NCI-H345 (cell line): ENCODE data around the gene RNF225.
"Not testable (repeated sequence)": the region's sequence is repeated elsewhere in the genome, so short reads cannot be mapped to it uniquely, and the experiment has no call there.

Experiments used
- DNase-seq: peaks from one replicate; lab custom pipeline; 2025; lab: John Stamatoyannopoulos, UW

The RNF225 gene

DNA sequence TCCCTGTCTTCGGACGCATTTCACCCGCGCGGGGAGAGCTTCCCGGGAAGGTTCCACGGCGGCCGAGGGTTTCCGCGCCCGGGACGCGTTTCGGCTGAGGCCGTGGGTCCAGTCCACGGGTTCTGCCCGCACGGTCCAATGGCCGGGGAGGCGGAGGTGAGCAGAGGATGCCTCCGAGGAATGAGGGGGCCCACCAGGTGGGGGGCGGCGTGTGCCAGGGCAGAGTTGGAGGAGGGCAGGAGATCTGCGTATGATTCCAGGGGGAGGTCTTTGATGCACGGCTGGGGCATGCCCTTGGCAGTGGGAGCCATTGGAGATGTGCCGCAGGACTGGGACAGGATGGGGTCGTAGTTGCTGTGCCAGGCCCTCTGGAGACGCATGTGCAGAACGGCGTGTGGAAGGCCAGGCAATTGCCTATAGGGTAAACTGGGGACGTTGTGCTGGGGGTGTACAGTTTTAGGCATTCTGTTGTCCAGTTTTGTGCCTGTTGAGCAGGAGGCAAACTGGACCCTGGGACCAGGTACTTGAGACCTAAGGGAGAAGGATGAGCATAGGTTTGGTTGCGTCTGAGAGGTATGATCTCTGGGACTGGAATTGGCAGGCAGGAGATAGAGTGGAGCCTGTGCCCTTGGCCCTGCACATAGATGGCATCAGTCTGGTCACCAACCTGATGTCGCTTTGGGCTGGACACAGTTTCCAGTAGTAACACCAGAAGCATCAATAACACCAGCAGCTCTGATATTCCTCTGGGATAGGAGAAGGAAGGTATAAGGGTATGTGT is 13.7 kb downstream of the RNF225 start:
- DNase-seq, result no peak

DNA sequence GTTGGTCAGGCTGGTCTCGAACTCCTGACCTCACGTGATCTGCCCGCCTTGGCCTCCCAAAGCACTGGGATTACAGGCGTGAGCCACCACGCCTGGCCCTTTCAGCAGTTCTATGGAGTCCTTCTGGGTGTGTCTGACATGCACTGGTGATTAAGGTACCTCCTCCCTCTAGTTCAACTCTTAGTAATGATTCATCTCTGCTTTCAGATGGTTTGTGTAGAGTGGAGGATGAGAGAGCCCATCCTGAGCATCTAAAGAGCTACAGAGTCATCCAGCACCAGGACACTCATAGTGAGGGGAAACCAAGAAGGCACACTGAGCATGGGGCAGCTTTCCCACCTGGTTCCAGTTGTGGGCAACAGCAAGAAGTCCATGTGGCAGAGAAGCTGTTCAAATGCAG is 21.1 kb downstream of the RNF225 start:
- DNase-seq, result no peak

DNA sequence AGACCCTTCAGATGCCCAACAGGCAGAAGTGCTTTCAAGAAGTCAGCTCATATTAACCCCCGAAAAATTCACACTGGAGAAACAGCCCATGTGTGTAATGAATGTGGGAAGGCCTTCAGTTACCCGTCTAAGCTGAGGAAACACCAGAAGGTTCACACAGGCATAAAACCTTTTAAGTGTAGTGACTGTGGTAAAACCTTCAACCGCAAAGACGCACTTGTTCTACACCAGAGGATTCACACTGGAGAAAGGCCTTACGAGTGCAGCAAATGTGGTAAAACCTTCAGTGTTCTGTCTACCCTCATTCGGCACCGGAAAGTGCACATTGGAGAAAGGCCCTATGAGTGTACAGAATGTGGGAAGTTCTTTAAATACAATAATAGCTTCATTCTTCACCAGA is 21.6 kb downstream of the RNF225 start:
- DNase-seq, result no peak

DNA sequence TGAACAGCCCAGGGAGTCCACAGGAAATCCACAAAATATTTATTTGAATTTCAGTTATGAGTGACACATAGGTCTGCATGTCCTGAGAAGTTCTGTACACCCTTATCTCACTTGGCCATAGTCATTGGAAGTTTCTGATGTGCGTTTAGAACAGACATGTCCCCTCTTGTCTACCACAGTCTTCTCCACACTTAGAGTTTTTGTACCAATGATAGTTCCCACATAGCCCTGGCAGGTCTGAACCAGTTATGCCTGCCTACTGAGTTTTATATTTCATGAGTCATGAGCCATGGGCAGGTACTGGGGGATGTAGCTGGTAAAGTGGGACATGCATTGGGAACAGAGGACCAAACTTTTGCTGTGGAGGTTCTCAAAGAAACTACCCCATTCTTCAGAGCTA is 33.2 kb downstream of the RNF225 start:
- DNase-seq, result no peak

DNA sequence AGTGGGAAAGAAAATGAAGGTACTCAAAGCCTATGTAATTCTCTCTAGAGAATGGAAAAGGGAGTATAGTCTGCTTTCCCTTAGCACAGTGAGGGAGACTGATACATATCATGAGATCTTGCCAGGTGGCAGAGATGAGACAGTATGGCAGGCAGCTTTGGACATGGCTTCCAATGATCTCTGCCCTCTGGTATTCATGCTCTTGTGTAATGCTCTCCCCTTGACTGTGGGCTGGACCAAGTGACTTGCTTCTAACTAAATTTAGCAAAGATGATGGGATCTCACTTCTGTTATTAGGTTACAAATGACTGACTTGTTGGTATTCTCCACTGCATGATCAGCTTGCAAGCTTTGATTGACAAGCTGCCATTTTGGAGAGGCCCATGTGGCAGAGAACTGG is 34.3 kb downstream of the RNF225 start:
- no peak for DNase-seq

DNA sequence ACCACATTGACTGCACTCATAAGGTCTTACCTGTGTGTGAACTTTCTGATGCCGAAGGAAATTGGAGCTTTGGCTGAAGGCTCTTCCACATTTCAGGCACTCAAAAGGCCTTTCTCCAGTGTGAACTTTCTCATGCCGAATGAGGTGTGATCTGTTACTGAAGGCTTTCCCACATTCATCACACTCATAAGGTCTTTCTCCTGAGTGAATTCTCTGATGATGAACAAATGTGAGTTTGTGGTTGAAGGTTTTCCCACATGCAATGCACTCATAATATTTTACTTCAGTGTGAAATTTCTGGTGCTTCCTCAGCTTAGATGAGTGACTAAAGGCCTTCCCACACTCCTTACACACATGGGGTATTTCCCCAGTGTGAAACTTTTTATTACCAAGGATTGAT is 38.8 kb downstream of the RNF225 start:
- DNase-seq, result no peak

DNA sequence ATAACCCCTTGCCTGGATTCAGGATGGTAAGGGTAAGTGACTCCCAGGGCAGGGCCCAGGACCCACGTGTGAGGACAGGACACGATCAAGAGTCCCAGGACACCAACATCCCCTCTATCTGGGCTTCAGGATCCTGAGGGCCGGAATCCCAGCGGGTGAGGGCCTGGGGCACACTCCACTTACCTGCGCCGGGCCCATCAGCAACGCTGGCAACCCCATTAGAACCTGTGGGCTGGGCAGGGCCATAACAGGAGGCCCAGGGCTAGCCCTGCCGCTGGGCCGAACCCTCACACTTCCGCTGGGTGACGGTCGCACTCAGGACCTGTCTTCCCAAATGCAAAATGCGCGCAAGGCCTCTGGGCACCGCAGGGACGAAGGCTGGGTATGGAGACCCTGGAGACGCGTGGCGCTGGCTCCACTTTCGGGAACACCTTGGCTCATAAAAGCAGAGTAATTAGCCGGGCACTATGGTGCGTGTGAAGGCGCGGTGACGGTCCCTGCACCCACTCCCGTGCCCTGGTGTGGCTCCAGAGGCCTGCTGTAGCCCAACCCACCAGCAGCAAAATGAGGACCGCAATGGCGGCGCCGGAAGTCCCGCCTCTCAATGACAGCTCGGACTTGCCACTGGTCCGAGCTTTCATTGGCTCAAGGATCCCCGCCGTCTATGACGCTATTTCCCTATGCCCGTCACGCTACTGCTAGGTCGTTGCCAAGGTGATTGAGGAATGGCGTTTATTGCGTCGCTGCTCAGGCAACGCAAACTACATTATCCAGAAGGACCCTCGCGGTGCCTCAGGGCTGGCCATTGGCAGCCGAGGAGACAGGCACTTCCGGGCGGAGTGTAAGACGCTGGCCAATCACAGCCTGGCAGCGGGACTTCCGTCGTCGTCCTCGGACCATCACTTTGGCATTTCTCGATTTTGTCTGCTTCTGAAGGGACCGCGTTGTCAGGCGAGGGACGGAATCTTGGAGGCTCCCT is 44.4 kb downstream of the RNF225 start, which contains the start of gene ZNF132:
Gene ZNF132, minus strand, starts transcription at position 578 of the 979 bp plus-strand sequence. Its CDS starts 332 bp downstream, at position 246.
- DNase-seq, result no peak

DNA sequence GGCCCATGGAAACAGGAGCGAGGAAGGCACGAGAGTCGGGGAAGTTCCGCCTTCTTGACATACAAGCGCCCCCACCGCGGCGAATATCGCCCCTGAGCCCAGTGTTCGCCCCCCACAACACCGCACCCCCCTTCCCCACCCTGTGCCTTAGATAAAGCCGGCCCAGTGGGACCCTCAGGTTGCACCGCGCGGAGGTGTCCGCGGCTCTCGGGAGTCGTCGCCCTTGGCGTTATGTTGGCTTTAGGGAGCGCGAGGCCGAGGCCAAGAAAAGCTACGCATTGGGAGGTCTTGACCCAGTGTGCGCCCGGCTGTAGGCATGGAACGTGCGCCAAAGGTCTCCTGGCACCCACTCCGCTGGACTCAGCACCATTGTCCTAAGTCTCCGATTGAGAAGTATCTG is 45.1 kb downstream of the RNF225 start:
- DNase-seq, result no peak

DNA sequence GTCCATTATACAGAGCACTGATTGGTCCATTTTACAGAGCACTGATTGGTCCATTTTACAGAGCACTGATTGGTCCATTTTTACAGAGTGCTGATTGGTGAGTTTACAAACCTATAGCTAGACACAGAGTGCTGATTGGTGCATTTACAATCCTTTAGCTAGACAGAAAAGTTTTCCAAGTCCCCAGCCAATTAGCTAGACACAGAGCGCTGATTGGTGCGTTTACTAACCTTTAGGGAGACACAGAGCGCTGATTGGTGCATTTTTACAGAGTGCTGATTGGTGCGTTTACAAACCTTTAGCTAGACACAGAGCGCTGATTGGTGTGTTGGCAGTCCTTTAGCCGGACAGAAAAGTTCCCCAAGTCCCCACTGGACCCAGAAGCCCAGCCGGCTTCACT is 47.5 kb downstream of the RNF225 start:
- not testable (repeated sequence) for DNase-seq
